HG02870 (cell line): ENCODE measurements around the gene BSPRY.
"Not testable (repeated sequence)": the region's sequence is repeated elsewhere in the genome, so short reads cannot be mapped to it uniquely, and the experiment has no call there.

Source experiments
- ATAC-seq: cut with Tn5 transposase; IDR thresholded peaks from one replicate; pipeline ENCODE4 v1.9.1; 2021; ENCODE audit warnings: mild to moderate bottlenecking, moderate library complexity; ENCODE audit not compliant: unreplicated experiment

Gene BSPRY

DNA sequence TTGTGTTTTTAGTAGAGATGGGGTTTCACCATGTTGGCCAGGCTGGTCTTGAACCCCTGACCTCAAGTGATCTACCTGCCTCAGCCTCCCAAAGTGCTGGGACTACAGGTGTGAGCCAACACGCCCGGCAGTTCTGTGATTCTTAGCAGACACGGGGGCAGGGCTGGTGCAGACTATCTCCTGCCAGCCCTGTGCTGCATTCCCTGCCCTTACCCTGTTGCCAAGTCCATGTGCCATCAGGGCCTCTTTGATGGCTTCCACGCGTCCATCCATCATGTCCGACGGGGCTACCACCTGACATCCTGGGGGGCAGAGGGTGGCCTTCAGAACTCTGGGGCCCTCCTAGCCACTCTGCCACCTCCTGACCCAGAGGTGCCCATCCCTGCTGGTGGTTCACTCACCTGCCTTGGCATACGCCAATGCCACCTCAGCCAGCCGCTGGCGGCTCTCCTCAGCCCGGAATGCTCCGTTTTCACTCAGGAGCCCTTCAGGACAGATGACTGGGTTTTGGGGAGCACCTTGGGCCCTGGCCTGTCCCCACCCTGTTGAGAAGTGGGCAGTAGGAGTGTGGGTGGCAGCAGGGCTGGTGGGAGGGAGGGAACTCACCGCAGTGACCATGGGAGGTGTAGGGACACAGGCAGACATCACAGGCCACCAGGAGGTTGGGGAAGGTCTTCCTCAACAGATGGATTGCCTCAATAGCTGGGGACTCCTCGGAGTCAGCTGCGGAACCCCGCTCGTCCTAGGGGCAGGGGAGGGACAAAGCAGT is 41.0 kb downstream of the BSPRY start:
- ATAC-seq: no peak

DNA sequence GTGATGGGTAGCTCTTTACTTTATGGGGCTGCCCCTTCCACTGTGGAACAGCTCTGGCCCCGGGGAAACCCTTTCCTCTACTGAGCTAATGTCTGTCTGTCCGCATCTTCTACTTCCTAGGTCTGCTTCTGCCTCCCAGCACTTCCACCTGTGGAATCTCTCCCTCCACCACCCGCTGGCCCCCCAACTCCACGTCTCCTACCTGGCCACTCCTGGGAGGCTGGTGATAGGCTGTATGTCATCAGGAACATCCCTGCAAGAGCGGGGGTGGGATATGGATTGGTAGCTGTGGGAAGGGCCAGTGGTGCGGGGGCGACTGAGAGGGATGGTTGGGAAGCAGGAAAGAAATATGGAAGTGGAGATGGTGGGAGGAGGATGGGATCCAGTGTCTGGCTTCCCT is 42.6 kb downstream of the BSPRY start:
- no peak for ATAC-seq

DNA sequence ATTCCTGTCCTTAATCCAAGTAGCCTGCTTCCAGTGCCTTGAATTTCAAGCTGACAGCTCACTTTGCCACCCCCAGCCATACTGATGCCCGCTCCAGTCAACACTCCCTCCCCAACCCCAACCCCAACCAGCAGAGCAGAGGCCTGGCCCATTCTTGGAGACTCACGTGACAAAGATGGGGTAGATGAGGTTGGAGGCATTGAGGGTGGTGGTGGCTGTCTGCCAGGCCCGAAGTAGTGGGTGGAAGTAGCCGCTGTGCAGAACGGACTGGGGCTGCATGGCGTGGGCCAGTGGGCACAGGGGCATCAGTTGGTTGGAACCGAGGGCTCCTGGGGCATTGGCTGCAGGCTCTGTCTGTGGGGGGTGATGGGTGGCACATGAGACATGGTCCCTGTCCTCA is 43.9 kb downstream of the BSPRY start:
- ATAC-seq: no peak

DNA sequence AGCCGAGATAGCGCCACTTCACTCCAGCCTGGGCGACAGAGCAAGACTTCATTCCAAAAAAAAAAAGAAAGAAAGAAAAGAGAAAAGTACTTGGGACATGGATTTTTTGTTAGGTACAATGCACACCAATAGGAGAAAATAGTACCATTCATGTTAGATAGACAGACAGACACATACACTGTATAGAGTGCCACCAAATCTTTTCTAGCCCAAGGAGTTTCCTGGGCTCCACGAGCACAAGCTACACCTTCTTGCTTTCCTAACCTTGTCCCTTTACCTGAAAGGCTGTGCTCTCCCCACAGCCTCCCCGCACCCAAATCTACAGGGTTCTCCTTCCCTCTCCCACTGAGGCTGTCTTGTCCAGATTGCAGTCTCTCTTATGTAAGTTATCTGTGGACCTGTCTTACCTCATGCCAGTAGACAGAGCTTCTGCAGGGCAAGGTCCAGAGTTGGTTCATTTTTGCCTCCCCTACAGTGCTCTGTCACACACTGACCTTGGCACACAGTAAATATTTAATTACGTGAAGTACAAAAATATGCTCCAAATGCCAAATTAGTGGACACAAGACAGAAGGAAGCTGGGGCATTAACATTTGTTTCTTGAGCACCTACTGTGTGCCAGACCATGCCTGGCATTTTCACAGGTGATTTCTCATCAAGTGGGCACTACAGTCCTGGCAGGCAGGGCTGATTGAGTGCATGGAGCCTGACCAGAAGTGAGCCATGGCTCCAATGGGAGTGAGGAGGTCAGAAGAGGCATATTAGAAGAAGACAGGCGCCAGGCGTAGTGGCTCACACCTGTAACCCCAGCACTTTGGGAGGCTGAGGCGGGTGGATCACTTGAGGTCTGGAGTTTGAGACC is 45.9 kb downstream of the BSPRY start:
- no peak for ATAC-seq

DNA sequence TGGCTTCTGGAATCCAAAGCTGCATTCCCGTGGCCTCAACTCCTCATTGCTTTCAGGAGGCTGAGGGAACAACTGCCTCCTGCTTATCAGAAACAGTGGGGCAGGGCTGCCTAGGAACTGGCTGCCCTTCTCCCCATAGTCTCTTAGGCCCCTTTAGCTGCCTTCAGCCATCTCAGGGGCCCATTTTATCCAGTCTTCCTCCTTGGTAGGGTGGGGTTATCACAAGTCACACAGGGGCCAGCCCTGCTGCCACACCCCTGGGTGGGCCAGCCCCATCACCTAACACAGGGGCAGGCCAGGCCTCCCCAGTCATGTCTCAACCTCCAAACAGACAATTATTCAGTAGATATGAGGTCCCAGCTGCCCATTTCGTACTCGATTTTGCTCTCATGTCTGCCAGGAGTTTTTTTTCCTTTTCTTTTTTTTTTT is 47.9 kb downstream of the BSPRY start:
- no peak for ATAC-seq

DNA sequence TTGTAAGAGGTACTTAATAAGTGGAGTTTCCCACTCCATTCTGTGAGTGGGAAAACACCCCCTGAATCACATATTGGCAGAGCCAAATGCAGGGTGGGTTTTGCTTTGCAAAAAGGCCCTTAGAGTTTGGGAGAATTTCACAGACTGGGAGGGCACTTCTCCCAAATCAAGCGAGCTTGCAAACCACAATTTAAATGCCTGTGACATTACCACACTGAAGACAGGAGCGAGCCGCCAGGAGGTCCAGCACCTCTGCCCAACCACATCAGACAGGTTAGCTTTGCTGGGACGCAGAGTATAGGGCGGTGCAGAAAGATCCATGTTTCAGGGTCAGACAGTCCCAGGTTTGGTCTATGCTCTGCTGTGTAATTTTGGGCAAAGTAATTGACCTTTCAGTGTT is 49.5 kb downstream of the BSPRY start:
- ATAC-seq: no peak

DNA sequence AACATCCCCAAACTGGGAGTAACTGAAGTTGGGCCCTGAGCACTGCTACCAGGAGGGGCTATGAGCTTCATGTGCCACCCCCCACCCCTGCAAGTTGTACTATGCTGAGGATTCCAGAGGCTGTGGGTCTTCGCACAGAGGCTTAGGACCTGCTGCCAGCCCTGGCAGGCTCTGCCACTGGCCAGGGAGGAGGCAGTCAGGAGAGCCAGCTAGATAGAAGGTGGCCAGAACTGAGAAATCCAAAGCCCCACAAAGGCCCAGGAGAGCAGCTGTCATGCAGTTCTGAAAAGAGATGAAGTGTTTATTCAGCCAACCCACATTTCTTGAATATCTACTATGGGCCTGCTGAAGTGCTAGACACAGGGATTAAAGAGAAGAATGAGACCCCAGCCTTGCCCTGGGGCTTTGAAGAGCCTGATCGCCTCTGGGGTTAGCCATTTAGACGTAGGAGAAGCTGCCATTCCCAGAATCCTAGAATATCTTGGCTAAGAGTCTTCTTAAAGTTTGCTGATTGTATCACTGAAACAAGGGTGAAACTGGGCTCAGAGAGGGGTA is 50.4 kb downstream of the BSPRY start:
- no peak for ATAC-seq

DNA sequence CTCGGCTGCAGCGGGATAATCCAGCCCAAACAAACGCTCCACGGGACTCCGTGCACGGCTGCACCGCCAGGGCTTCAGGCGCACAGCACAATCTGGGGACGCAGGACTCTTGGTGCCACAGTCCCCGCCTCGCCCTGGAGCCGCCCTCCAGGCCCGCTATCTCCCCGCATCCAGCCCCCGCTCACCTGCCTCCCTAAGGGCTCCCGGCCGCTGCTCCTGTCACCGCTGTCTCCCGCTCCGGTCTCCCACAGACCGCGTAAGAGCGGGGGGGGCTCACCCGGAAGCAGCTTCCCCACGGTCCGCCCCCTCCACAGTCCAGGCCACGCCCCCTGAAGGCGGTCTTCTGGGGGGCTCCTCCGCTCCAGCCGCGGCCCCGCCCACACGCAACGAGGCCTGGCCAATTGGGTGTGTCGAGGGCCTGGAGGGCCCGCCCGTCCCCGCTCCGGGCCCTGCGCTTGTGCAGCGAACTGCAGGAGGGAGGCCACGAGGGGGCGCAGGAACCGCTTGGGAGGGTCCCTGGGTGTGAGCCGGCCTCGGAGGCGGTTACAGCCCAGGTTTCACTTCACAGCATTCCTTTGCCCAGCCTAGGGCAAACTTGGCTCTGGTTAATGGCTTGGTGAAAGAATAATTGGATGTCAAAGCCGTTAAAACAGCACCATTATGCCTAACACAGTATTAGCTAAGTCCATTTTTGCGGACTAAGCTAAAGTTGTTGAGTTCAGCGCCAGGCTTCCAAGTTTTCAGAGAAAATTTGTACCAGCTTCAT is 51.9 kb downstream of the BSPRY start, which contains the start of gene ALAD:
ALAD (minus strand) TSS at position 258 of the 766 bp plus-strand sequence. CDS start 7,725 bp downstream, outside the sequence.
- ATAC-seq: peak; percentile 98

DNA sequence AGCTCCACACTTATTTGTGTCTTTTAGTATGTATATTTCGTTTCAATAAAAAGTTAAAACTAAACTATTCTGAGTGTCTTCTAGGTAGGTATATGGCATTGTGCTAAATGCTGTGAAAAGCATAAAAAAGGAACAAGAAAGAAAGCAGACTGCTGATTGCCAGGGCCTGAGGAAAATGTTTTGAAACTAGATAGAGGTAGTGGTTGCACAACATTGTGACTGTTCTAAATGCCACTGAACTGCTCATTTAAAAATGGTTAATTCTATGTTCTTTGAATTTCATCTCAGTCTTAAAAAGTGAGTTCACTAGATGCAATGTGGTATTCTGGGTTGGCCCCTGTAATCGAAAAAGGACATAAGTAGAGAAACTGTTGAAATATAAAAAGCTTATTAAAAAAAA is 54.3 kb downstream of the BSPRY start:
- no peak for ATAC-seq

DNA sequence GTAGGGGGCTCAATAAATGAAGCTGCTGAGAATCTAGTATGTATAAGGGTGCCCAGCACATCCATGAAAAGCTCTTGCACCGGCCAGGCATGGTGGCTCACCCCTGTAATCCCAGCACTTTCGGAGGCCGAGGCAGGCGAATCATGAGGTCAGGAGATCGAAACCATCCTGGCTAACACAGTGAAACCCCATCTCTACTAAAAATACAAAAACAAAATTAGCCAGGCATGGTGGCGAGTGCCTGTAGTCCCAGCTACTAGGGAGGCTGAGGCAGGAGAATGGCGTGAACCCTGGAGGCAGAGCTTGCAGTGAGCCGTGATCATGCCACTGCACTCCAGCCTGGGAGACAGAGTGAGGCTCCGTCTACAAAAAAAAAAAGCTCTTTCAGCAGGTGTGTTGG is 57.0 kb downstream of the BSPRY start:
- ATAC-seq: not testable (repeated sequence)

DNA sequence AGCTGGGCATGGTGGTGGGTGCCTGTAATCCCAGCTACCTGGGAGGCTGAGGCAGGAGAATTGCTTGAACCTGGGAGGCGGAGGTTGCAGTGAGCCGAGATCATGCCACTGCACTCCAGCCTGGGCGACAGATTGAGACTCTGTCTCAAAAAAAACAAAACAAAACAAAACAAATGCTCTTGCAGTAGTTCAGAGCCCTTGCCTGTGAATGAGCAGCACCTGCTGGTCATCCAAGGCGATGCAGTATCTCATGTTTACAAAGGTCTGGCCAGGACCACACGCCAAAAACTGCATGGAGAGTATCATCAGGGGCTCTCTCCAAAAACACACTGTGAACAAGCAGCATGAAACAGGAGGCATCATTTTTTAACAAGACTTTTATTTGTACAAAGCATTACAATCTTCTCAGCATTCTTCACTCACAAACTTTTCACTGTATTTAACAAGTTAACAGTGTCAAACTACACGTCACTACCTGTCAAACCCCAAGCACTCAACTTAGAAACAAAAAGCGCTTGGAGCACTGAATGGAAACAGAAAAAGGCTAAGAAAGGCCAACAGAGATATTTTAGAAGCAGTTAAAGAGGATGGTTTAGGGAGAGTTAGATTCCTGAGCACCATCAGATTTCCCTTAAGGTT is 57.7 kb downstream of the BSPRY start:
- ATAC-seq: peak; percentile 24

DNA sequence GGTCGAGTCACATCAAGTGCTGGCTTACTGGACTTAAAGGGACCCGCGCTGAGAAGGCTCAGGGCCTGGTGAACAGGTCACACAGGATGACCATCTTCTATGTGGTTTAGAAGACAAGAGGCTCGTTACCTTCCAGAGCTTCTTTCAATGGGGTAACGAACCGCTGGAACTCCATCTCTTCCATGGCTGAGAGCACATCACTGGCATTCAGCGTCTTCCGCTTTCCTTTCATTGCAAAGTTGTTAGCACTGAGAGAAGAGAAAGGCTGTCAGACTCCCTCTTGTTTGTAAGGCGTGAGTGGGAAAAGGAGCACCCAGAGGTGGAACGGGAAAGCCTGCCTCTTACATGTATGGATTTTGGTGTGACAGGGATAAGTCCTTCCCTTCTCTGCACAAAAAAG is 60.1 kb downstream of the BSPRY start:
- no peak for ATAC-seq

DNA sequence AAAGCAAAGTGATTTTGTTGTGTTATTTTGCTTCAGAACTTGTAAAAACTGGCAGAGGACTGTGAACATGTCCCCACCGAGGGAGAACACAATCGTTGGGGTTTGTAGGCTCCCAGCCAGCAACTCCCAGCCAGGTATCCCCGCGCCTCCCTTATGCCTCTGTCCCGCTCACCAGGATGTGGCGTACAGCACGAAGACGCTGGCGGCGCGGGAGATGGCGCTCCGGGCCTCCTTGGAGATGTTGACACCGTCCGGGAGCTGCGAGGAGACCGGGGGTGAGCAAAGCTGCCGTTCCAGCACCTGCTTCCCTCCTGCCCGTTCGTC is 60.5 kb downstream of the BSPRY start:
- peak; percentile 3 for ATAC-seq

DNA sequence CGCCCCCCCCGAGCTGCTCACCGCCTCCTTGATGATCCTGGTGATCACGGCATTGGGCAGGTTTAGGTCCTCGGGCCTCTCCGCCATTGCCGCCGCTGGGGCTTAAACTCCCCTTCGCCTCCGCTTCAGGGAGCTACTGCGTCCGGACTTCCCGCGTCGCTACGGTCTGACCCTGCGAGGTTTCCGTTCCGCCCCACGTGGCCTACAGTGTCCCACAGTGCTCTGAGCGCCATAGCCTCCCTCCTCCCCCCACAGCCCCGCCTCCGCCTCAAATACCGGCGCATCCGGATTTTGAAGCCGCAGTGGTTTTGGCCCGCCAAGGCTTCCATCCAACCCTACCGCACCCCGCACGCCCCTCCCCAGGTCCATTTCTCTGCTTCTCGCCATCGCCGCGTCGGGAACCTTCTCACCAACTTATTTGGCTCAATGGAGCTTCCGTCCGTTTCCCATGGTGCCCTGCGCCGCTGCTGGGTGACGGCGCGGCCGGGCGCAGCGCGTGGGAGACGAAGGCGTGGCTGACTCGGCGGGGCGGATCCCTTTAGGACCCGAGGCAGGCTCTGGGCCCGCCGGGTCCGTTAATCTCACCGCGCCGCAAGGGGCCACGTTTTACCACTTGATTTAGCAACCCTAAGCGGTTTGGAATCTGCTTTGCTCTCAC is 61.0 kb downstream of the BSPRY start, which contains the start of the genes C9orf43 and POLE3:
C9orf43 (plus strand) TSS at position 541 of the 658 bp plus-strand sequence. CDS start 2,747 bp downstream, outside the sequence.
POLE3 (minus strand) TSS at position 469 of the 658 bp plus-strand sequence; CDS start at position 87, 382 bp downstream.
- peak; percentile 91 for ATAC-seq

DNA sequence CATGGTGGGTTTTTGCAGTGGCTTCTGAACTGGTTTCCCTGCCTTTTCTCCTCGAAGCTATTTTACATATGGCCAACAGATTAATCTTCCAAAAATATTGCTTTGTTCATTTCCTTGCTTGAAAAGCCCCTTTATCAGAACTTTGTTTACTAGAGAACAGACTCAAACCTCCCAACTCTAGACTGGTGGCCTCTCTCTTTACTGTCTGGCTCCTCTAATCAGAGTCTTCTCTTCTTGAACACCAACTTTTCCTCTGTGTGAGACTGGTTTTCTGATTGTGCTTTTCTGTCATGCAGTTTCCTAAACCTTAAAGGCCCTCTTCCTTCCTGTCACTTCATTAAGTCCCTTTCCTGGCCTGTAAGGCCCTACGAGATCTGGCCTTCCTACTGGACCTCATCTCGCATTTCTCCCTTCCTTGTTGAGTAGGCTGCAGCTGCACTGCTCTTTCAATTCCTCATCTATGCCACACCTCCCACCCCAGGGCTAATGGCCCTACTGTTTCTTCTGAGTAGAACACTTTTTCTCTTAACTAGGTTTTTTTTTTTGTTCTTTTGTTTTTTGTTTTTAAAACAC is 66.9 kb downstream of the BSPRY start:
- ATAC-seq: peak; percentile 97

DNA sequence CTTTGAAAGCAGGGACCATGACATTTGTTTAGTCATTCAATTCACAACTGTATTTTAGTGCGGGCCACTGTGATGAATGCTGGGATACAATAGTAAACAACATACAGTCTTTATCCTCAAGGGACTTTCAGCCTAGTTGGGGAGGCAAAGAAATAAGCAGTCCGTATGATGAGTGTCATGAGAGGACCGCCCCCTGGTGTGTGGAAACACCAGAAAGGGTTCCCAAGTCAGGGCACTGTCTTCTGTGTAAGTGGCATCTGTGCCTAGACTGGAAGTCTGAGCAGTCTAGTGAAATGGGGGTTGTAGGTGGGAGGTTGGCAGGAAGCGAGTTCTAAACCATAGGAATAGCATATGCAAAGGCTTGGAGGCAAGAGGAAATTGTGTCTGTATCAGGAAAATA is 68.0 kb downstream of the BSPRY start:
- no peak for ATAC-seq
